ENCODE data around the gene SAMD4A.

The SAMD4A gene

GRCh38 chr14:54565785-54566409, 1.0 kb upstream of the SAMD4A start:
- DNase-seq: peak; percentile 96

DNA sequence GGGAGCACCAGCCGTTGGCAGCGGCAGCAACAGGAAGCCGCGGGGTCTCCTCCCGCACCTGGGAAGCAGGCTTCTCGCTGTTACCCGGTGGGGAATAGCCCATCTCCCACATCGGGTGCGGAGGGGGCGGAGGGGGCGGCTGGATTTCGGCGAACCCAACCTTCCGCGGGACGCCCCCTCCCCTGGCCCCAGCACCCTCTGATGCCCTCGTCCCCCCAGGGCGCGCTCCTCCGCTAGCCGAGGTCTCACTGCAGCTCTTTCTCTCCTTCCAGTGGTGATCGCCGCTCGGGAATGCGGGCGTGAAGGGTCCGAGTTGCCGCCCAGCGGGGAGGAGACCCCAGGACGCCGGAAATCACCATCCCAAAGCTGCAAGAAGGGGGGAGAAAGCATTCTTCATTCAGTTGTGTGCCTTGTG, 303 bp downstream of the SAMD4A start:
- no peak for DNase-seq

DNA sequence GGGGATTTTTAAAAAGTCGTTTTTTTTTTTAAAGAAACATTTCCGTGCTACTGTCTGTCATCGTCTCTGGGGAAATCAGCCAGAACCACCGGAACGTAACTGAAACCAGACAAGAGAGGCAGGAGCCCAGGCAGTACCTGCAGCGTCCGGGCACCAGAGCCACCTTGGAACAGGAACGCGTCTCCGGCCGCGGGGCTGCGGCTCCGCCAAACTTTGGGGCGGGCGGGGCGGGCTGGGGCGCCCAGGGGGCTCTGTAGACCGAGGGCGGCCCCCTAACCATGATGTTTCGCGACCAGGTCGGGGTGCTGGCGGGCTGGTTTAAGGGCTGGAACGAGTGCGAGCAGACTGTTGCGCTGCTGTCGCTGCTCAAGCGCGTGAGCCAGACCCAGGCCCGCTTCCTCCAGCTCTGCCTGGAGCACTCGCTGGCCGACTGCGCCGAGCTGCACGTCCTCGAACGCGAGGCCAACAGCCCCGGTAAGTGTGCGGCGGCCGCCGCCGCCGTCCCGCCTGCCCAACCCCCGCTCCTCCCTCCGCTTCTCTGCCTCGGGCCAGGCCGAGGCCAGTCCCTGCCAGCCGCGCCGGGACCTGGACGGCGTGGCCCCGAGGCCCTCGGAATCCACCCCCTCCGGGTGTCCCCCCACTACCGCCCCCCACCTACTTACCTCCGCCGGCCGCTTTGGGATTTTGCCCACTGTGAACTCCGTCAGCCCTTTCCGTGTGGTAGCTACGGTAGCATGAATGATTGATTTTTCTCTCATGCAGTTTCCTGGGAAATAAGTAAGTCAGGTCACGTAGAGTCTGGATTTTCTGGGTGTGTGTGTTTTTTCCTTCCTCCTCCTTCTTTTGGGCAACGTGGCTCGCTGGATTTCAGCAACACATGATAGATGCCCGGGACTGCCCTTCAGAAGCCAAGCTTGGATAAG, 972 bp downstream of the SAMD4A start:
- peak; percentile 79 for DNase-seq

DNA sequence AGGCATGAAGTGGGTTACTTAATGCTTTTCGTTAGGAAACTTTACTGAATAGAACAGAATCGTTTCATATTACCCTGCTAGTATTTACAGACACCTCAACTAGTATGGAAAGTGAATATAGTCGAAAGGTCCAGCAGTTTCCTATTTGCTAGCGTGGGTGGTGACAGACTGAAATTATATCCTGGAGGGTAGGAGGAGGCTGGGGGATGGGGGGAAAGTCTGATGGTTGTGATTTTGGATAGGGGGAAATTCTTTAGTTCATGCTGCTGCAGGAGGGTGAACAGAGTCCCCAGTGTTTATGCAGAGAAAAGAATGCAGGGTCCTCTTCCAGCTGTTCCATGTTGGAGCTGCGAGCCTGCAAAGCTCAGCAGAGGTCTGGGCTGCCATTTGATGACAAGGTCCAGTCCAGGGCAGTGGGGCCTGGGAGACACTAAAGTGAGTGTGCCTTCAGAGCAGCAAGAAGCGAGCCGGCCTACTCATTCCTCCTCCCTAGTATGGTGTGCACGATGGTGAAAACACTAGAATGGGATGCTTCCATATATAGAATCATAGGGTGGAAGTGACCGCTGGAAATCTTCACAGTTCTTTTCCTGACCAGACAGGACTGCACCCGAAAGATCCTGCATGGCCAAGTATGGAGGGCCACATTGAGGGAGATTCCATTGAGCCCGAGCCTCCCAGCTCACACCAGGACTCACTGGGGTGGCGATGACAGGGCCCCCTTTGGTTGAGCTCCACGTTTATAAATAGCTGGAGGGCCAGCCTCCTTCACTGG, 2.1 kb downstream of the SAMD4A start:
- DNase-seq: peak; percentile 62

GRCh38 chr14:54570047-54570446, 3.1 kb downstream of the SAMD4A start:
- DNase-seq: no peak

DNA sequence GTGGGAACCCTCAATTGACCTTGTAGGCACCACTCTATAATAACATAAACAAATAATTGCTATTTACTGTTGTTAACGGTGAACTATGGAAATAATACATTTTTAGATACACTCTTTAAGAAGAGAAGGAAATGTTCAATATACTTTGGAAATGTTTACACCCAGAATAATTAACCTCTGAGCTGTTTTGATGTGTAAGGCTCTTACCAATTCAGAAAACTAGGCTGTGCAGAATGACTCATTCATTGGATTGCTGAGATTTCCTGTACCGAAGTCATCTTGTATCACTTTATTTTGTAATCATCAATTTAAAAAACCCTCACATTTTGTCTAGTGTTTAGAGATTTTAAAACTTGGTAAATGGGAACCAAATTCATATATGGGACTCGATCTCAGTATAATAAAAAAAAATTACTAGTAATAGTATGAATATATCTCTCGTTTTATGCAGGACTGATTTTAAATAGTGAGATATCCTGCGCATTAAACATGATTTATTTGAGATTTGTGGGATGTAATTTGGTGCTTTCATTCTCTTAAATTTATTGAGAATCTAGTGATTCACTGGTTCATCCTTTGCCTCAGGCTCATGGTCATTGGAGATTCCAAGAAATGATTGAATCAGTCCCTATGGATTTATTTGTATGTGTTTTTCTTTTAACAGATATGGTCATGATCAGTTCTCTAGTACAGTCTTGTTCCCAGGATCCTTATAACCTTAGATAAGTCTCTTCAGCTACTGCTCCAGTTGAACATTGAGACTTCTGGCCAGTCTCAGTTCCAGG, 3.9 kb downstream of the SAMD4A start:
- DNase-seq: no peak

GRCh38 chr14:54572316-54572715, 5.4 kb downstream of the SAMD4A start:
- no peak for DNase-seq

DNA sequence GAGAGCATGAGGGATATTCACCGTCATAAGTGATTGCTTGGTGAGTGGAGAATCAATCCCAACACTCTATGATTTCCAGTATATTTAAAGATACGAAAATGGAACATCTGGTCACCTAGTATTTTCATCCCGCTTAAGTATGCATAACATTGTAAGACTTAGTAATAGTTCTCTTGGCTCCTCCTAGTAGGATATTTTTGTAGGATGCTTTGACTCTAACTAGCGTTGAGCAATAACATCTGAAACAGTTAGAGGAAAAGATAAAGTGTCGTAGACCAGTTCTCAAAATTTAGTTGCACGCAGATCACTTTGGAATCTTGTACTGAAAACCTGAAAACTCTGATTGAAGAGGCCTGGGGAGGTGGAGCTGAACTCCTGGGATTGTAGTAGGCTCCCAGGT, 7.6 kb downstream of the SAMD4A start:
- DNase-seq: no peak

- no peak for DNase-seq
These were observed 10.6 kb downstream of the SAMD4A start for GRCh38 chr14:54577494-54577893.

DNA sequence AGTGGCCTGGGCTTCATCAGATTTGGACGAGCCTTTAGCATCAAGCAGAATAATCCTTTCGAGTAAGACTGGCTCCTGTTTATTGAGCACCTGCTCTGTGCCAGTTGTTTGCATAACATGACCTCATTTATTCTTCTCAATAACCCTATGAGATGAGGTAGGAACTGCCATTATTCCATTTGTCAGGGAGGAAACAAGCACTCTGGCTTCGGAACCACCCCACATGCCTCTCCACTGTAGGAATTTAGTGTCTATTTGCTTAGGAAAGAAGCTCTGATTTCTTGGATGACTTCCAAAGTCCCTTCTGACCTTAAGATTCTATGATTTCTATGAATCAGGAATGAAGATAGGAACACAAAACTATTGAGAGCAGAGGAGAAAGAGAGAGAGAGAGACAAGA, 11.0 kb downstream of the SAMD4A start:
- DNase-seq: no peak

DNA sequence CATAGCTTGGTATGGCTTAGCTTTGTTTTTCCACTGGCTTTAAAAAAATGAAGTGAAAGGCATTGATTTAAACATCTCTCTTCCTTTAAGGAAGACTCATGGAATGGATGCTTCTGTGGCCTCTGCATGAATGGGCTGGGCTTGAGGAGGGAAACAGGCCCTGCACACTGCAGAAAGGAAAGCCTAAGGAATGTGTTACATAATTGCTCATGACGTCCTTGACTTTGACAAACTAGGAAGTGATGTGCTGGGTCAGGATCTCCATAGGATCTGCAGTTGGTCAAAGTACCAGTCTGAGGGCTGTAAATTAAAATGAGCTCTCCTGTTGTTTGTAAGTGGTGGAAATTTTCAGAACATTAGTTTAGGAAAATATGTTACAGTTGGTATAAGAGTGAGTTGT, 12.7 kb downstream of the SAMD4A start:
- DNase-seq: no peak

GRCh38 chr14:54580933-54581332, 14.0 kb downstream of the SAMD4A start:
- DNase-seq: no peak

- DNase-seq: no peak
These were observed 15.4 kb downstream of the SAMD4A start for GRCh38 chr14:54582334-54582733.

GRCh38 chr14:54584097-54584496, 17.2 kb downstream of the SAMD4A start:
- no peak for DNase-seq

- no peak for DNase-seq
These were observed 18.3 kb downstream of the SAMD4A start for GRCh38 chr14:54585214-54585613.

GRCh38 chr14:54589076-54589475, 22.1 kb downstream of the SAMD4A start:
- DNase-seq: no peak

DNA sequence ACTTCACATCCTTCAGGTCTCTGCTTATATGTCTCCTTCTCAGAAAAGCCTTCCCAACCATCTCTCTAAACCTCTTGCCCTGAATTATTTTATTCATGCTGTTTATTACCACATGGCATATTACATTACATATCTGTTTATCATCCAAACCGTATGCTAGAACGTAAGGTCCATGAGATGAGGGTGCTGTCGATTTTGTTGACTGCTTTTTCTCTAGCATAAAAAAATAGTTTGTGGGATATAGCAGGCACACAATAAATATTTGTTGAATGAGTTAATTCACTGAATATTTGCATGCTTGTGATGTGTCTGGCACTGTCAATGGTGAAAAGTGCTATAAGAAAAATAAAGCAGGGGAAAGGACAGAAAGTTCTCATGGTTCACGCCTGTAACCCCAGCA, 22.9 kb downstream of the SAMD4A start:
- DNase-seq: no peak

DNA sequence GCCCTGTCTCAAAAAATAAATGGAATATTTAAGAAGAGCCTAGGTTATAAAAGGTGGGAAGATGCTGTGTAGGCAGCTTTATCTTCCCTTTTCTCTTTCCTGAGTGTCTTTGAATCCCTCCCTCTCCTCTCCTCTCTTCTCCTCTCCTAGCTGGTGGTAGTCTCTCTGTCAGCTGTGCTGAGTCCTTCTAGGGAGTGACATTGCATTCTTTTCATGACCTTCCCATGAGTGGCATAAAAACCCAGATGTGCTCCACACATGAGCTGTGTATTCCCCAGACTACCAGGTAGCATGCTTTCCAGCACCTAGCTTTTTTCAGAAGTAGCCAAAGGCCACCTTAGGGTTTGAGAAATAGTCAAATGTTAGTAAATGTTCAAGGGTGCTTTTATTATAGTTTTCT, 23.6 kb downstream of the SAMD4A start:
- no peak for DNase-seq

DNA sequence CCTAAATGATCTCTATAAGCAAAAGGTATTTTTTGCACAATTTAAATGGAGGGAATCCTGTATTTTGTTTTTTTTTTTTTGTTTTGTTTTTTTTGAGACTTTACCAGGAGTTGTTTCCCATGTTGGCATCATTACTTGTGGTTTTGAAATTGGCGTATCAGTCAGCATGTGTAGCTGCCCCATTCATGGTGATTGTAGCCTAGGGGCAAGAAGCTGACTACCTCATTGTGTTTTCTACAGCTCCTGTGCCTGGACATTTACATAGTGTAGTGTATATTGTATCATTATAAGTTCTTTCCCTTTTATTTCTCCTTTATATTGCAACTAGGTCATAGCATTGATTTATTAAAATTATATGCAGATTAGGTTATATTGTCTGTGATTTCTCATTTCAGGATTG, 24.5 kb downstream of the SAMD4A start:
- DNase-seq: no peak

DNA sequence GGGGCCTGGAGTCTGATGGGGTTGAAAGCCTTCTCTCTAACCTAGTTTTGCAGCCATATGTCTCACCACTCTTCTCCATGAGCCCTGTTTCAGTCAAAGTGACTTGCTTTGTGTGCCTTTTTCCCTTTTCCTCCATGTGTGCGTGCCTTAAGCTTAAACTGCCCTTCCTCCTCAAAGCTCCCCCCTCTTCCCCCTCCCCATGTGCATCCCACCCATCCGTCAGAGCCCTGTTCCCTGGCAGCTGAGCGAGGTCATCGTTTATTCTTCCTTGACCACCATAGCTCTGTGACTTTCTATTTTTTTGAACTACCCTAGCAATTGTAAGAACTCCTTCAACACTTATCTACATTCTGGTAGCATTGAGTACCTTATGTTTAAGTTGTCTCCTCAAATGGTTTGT, 24.9 kb downstream of the SAMD4A start:
- DNase-seq: no peak

GRCh38 chr14:54593860-54594259, 26.9 kb downstream of the SAMD4A start:
- DNase-seq: no peak

- DNase-seq: no peak
These were observed 27.6 kb downstream of the SAMD4A start for GRCh38 chr14:54594537-54594936.
